MM.1S (cell line): ENCODE measurements around the gene TFCP2L1.

Source experiments
- DNase-seq: peaks from one replicate; pipeline ENCODE4 v3.0.0-alpha.2; 2015
- H2AFZ ChIP-seq: fragments of 300-600 bp; sonication (generic); 2 replicates; pipeline ENCODE4 v1.6.0; 2016; ENCODE audit warnings: antibody characterized with exemption, low read length
- H3F3A ChIP-seq: fragments of 300-600 bp; sonication (generic); 2 replicates; pipeline ENCODE4 v1.6.1; 2016; ENCODE audit warnings: mild to moderate bottlenecking, antibody characterized with exemption, low read length, moderate library complexity, mixed read lengths; ENCODE audit not compliant: insufficient read depth
- H3K27ac ChIP-seq: fragments of 300-600 bp; sonication (generic); 2 replicates; pipeline ENCODE4 v1.5.1; 2016; ENCODE audit warnings: mild to moderate bottlenecking, low read length
- H3K27me3 ChIP-seq: fragments of 300-600 bp; sonication (generic); replicated peaks from 2 replicates; pipeline ENCODE4 v1.6.0; 2016; ENCODE audit warnings: low read length; ENCODE audit not compliant: insufficient read depth
- H3K36me3 ChIP-seq: fragments of 300-600 bp; sonication (generic); replicated peaks from 2 replicates; pipeline ENCODE4 v1.6.1; 2016; ENCODE audit warnings: mild to moderate bottlenecking, low read length, mixed read lengths; ENCODE audit not compliant: insufficient read depth
- H3K4me1 ChIP-seq: fragments of 300-600 bp; sonication (generic); 2 replicates; pipeline ENCODE4 v1.6.1; 2016; ENCODE audit warnings: low read length, mixed read lengths
- H3K4me2 ChIP-seq: fragments of 300-600 bp; sonication (generic); 2 replicates; pipeline ENCODE4 v1.6.0; 2016; ENCODE audit warnings: low read depth, low read length
- H3K4me3 ChIP-seq: fragments of 300-600 bp; sonication (generic); 2 replicates; pipeline ENCODE4 v1.5.1; 2016; ENCODE audit warnings: low read length, mixed read lengths
- H3K79me2 ChIP-seq: fragments of 300-600 bp; sonication (generic); 2 replicates; pipeline ENCODE4 v1.6.1; 2016; ENCODE audit warnings: mixed run types, low read length, mixed read lengths
- H3K9ac ChIP-seq: fragments of 300-600 bp; sonication (generic); 2 replicates; pipeline ENCODE4 v1.6.1; 2016; ENCODE audit warnings: low read length, mixed read lengths
- H3K9me2 ChIP-seq: fragments of 300-600 bp; sonication (generic); replicated peaks from 2 replicates; pipeline ENCODE4 v1.6.1; 2016; ENCODE audit warnings: mild to moderate bottlenecking, low read length, mixed read lengths; ENCODE audit not compliant: insufficient read depth
- H3K9me3 ChIP-seq: fragments of 300-600 bp; sonication (generic); replicated peaks from 2 replicates; pipeline ENCODE4 v1.6.1; 2016; ENCODE audit warnings: mild to moderate bottlenecking, low read length, mixed read lengths; ENCODE audit not compliant: insufficient read depth
- H4K20me1 ChIP-seq: fragments of 300-600 bp; sonication (generic); 2 replicates; pipeline ENCODE4 v1.6.1; 2016; ENCODE audit warnings: mild to moderate bottlenecking, low read length, moderate library complexity, mixed read lengths; ENCODE audit not compliant: insufficient read depth
- CTCF ChIP-seq: fragments of 300-600 bp; sonication (generic); IDR thresholded peaks from 2 replicates; pipeline ENCODE4 v1.5.1; 2016; ENCODE audit warnings: antibody characterized with exemption, low read length, mixed read lengths
- EZH2 ChIP-seq: fragments of 300-600 bp; sonication (generic); optimal IDR thresholded peaks from 2 replicates; pipeline ENCODE3; 2017; ENCODE audit warnings: low read depth, mild to moderate bottlenecking, antibody characterized with exemption, low read length, mixed read lengths
- EZH2phosphoT487 ChIP-seq: fragments of 300-600 bp; sonication (generic); IDR thresholded peaks from 2 replicates; pipeline ENCODE4 v1.6.1; 2018; ENCODE audit warnings: antibody characterized with exemption, low read length

Gene TFCP2L1

GRCh38 chr2:121256720-121257479, 28.1 kb downstream of the TFCP2L1 start:
- H3K4me3 ChIP-seq: no peak overlapping the region
- H3K9ac ChIP-seq: no peak overlapping the region
- no peak for DNase-seq
- no peak overlapping the region for H3K4me2 ChIP-seq
- H3F3A ChIP-seq: no peaks in the 10 kb centered on the region
- H3K9me3 ChIP-seq: no peaks in the 10 kb centered on the region
- no peaks in the 10 kb centered on the region for H3K4me1 ChIP-seq
- no peak for TF ChIP-seq EZH2phosphoT487
- no peaks in the 10 kb centered on the region for H3K36me3 ChIP-seq
- no peaks in the 10 kb centered on the region for H4K20me1 ChIP-seq
- H3K27ac ChIP-seq: no peak overlapping the region
- H2AFZ ChIP-seq: no peak overlapping the region
- no peaks in the 10 kb centered on the region for H3K9me2 ChIP-seq
- no peaks in the 10 kb centered on the region for H3K79me2 ChIP-seq
- H3K27me3 ChIP-seq: no peaks in the 10 kb centered on the region

- no peaks in the 10 kb centered on the region for H3K4me1 ChIP-seq
- no peak overlapping the region for H2AFZ ChIP-seq
- H3K9me2 ChIP-seq: no peaks in the 10 kb centered on the region
- no peaks in the 10 kb centered on the region for H3K9me3 ChIP-seq
- no peak overlapping the region for H3K4me2 ChIP-seq
- H3K36me3 ChIP-seq: no peaks in the 10 kb centered on the region
- DNase-seq: no peak
- TF ChIP-seq EZH2phosphoT487 (no peak), CTCF (no peak), EZH2 (no peak)
- no peaks in the 10 kb centered on the region for H3K79me2 ChIP-seq
- H3K27ac ChIP-seq: no peak overlapping the region
- H3K4me3 ChIP-seq: no peak overlapping the region
- H3K27me3 ChIP-seq: no peaks in the 10 kb centered on the region
- no peaks in the 10 kb centered on the region for H3F3A ChIP-seq
- no peaks in the 10 kb centered on the region for H4K20me1 ChIP-seq
- no peak overlapping the region for H3K9ac ChIP-seq
Measured at GRCh38 chr2:121255358-121255757, 29.6 kb downstream of the TFCP2L1 start.

- H3K9ac ChIP-seq: no peak overlapping the region
Measured at GRCh38 chr2:121254748-121255147, 30.3 kb downstream of the TFCP2L1 start.

More at GRCh38 chr2:121254748-121255147, 30.3 kb downstream of the TFCP2L1 start:
- Histone ChIP-seq H3K79me2 (no peaks in the 10 kb centered on the region), H4K20me1 (no peaks in the 10 kb centered on the region), H3K4me2 (no peak overlapping the region), H2AFZ (no peak overlapping the region), H3K4me1 (no peaks in the 10 kb centered on the region), H3K36me3 (no peaks in the 10 kb centered on the region), H3K9me3 (no peaks in the 10 kb centered on the region), H3K4me3 (no peak overlapping the region), H3K27me3 (no peaks in the 10 kb centered on the region), H3K27ac (no peak overlapping the region), H3K9me2 (no peaks in the 10 kb centered on the region), H3F3A (no peaks in the 10 kb centered on the region)
- no peak for TF ChIP-seq EZH2phosphoT487
- TF ChIP-seq CTCF: no peak
- TF ChIP-seq EZH2: no peak
- DNase-seq: no peak
